Activated T-helper 2 cell treated with anti-CD3 and anti-CD28 coated beads, Interferon-gamma antibody, Interleukin-2, Interleukin-4, amounts not matched to agents 10 μg/mL and 5 μg/mL and 100 μg/mL, durations not matched to agents 14 hours and 24 hours and 36 hours (primary cell): ENCODE data around the gene SLC16A10. TPM values are rescaled to one million over a fixed set of nuclear protein-coding genes. Genes with fewer than 3 reads are reported as not detected.

Experiments
- DNase-seq: peaks from one replicate; pipeline ENCODE4 v3.0.0; 2021; ENCODE audit warnings: low spot score
- H3K27ac Mint-ChIP-seq: one replicate; pipeline ENCODE4 v1.8.0; 2021; ENCODE audit warnings: mixed read lengths
- H3K27me3 Mint-ChIP-seq: one replicate; pipeline ENCODE4 v1.8.0; 2021; ENCODE audit warnings: low read depth, mixed read lengths
- H3K36me3 Mint-ChIP-seq: one replicate; pipeline ENCODE4 v1.8.0; 2021; ENCODE audit warnings: low read depth, mixed read lengths
- H3K4me1 Mint-ChIP-seq: one replicate; pipeline ENCODE4 v1.8.0; 2021; ENCODE audit warnings: low read depth, mixed read lengths
- H3K4me3 Mint-ChIP-seq: one replicate; pipeline ENCODE4 v1.8.0; 2021; ENCODE audit warnings: low read depth, mild to moderate bottlenecking, moderate library complexity, mixed read lengths
- H3K9me3 Mint-ChIP-seq: one replicate; pipeline ENCODE4 v1.8.0; 2021; ENCODE audit warnings: mixed read lengths
- intact Hi-C: fragments of 100-400 bp; cut with micrococcal nuclease; formaldehyde crosslinking; loops from one replicate; pipeline ENCODE4 v1.15.1; 2023
- total RNA-seq: library from RNA; stranded (reverse); gene quantifications from 2 replicates; pipeline ENCODE4 v1.2.3, GENCODE V29; 2022

The SLC16A10 gene
- total RNA-seq, 1 donor from 2014 or later, result 2.9 TPM

GRCh38 chr6:111068866-111069234 is 18.5 kb upstream of the SLC16A10 start:
- DNase-seq, result no peak
- Mint-ChIP-seq H3K27ac (no peak overlapping the region), H3K36me3 (no peaks in the 10 kb centered on the region), H3K27me3 (peaks cover 14% of the 10 kb centered on the region), H3K4me3 (no peak overlapping the region), H3K9me3 (peaks cover 9% of the 10 kb centered on the region), H3K4me1 (no peaks in the 10 kb centered on the region)
- intact Hi-C loops, result no loop called here

- no peak overlapping the region for H3K27ac Mint-ChIP-seq
- no peak overlapping the region for H3K4me3 Mint-ChIP-seq
- no peaks in the 10 kb centered on the region for H3K36me3 Mint-ChIP-seq
- intact Hi-C loops, result no loop called here
- H3K4me1 Mint-ChIP-seq, result no peaks in the 10 kb centered on the region
- peaks cover 19% of the 10 kb centered on the region for H3K27me3 Mint-ChIP-seq
- DNase-seq, result no peak
- peaks cover 2% of the 10 kb centered on the region for H3K9me3 Mint-ChIP-seq
Measured at GRCh38 chr6:111069382-111070104, 17.8 kb upstream of the SLC16A10 start.

GRCh38 chr6:111070105-111071005 is 16.9 kb upstream of the SLC16A10 start:
- Mint-ChIP-seq H3K4me1 (no peaks in the 10 kb centered on the region), H3K4me3 (no peak overlapping the region), H3K27ac (no peak overlapping the region), H3K27me3 (peaks cover 19% of the 10 kb centered on the region), H3K36me3 (no peaks in the 10 kb centered on the region), H3K9me3 (no peaks in the 10 kb centered on the region)
- intact Hi-C loops, result no loop called here
- DNase-seq, result no peak

GRCh38 chr6:111072801-111073360 is 14.4 kb upstream of the SLC16A10 start:
- Mint-ChIP-seq H3K4me3 (no peak overlapping the region), H3K27me3 (peaks cover 17% of the 10 kb centered on the region), H3K9me3 (no peaks in the 10 kb centered on the region), H3K27ac (no peak overlapping the region), H3K4me1 (no peaks in the 10 kb centered on the region), H3K36me3 (no peaks in the 10 kb centered on the region)
- no peak for DNase-seq
- intact Hi-C loops, result no loop called here

GRCh38 chr6:111074311-111074710 is 13.0 kb upstream of the SLC16A10 start:
- H3K36me3 Mint-ChIP-seq, result no peaks in the 10 kb centered on the region

GRCh38 chr6:111076024-111076695 is 11.1 kb upstream of the SLC16A10 start:
- Mint-ChIP-seq H3K36me3 (no peaks in the 10 kb centered on the region), H3K4me3 (no peak overlapping the region), H3K27me3 (peaks cover 21% of the 10 kb centered on the region), H3K9me3 (no peaks in the 10 kb centered on the region), H3K4me1 (no peaks in the 10 kb centered on the region), H3K27ac (no peak overlapping the region)
- intact Hi-C loops, result no loop called here
- no peak for DNase-seq

More at GRCh38 chr6:111074311-111074710, 13.0 kb upstream of the SLC16A10 start:
- DNase-seq, result no peak
- Mint-ChIP-seq H3K4me3 (no peak overlapping the region), H3K4me1 (no peaks in the 10 kb centered on the region), H3K9me3 (no peaks in the 10 kb centered on the region), H3K27ac (no peak overlapping the region), H3K27me3 (peaks cover 20% of the 10 kb centered on the region)
- intact Hi-C loops, result no loop called here

GRCh38 chr6:111080698-111081097 is 6.6 kb upstream of the SLC16A10 start:
- DNase-seq, result no peak

GRCh38 chr6:111086685-111087084 is 618 bp upstream of the SLC16A10 start:
- no peak for DNase-seq
- H3K4me3 Mint-ChIP-seq, result peak overlapping the region; percentile 76
- H3K4me1 Mint-ChIP-seq, result peaks cover 22% of the 10 kb centered on the region
- no peaks in the 10 kb centered on the region for H3K9me3 Mint-ChIP-seq
- no peaks in the 10 kb centered on the region for H3K36me3 Mint-ChIP-seq
- H3K27ac Mint-ChIP-seq, result no peak overlapping the region
- peaks cover 19% of the 10 kb centered on the region for H3K27me3 Mint-ChIP-seq
- intact Hi-C loops, result no loop called here

More at GRCh38 chr6:111080698-111081097, 6.6 kb upstream of the SLC16A10 start:
- no peaks in the 10 kb centered on the region for H3K4me1 Mint-ChIP-seq
- H3K9me3 Mint-ChIP-seq, result no peaks in the 10 kb centered on the region
- intact Hi-C loops, result no loop called here
- peaks cover 6% of the 10 kb centered on the region for H3K27me3 Mint-ChIP-seq
- H3K36me3 Mint-ChIP-seq, result no peaks in the 10 kb centered on the region
- H3K27ac Mint-ChIP-seq, result no peak overlapping the region
- no peak overlapping the region for H3K4me3 Mint-ChIP-seq

- H3K4me1 Mint-ChIP-seq, result peaks cover 22% of the 10 kb centered on the region
- peak; percentile 35 for DNase-seq
- H3K9me3 Mint-ChIP-seq, result no peaks in the 10 kb centered on the region
- intact Hi-C loops, result no loop called here
- peak overlapping the region; percentile 4 for H3K27ac Mint-ChIP-seq
- peaks cover 19% of the 10 kb centered on the region for H3K27me3 Mint-ChIP-seq
- peak overlapping the region; percentile 80 for H3K4me3 Mint-ChIP-seq
- H3K36me3 Mint-ChIP-seq, result no peaks in the 10 kb centered on the region
Measured at GRCh38 chr6:111087871-111088667, 766 bp downstream of the SLC16A10 start.

- intact Hi-C loops, result no loop called here
- no peak overlapping the region for H3K27ac Mint-ChIP-seq
- peaks cover 22% of the 10 kb centered on the region for H3K4me1 Mint-ChIP-seq
- H3K36me3 Mint-ChIP-seq, result no peaks in the 10 kb centered on the region
- no peaks in the 10 kb centered on the region for H3K9me3 Mint-ChIP-seq
- no peak for DNase-seq
- H3K27me3 Mint-ChIP-seq, result peaks cover 19% of the 10 kb centered on the region
- peak overlapping the region; percentile 80 for H3K4me3 Mint-ChIP-seq
Measured at GRCh38 chr6:111088668-111089003, 1.3 kb downstream of the SLC16A10 start.

- Mint-ChIP-seq H3K4me1 (peaks cover 22% of the 10 kb centered on the region), H3K36me3 (no peaks in the 10 kb centered on the region), H3K27me3 (peaks cover 20% of the 10 kb centered on the region), H3K9me3 (no peaks in the 10 kb centered on the region), H3K27ac (no peak overlapping the region), H3K4me3 (no peak overlapping the region)
- intact Hi-C loops, result no loop called here
- no peak for DNase-seq
Measured at GRCh38 chr6:111090766-111091165, 3.5 kb downstream of the SLC16A10 start.

- no peak overlapping the region for H3K4me3 Mint-ChIP-seq
- no peak for DNase-seq
- peaks cover 17% of the 10 kb centered on the region for H3K4me1 Mint-ChIP-seq
- intact Hi-C loops, result no loop called here
- no peak overlapping the region for H3K27ac Mint-ChIP-seq
- H3K27me3 Mint-ChIP-seq, result peaks cover 14% of the 10 kb centered on the region
- no peaks in the 10 kb centered on the region for H3K36me3 Mint-ChIP-seq
- H3K9me3 Mint-ChIP-seq, result no peaks in the 10 kb centered on the region
Measured at GRCh38 chr6:111091987-111092386, 4.7 kb downstream of the SLC16A10 start.
